ENCODE measurements around the gene SLC2A8.

Gene SLC2A8

GRCh38 chr9:127418037-127418471 lies 21.1 kb downstream of the SLC2A8 start:
- Histone ChIP-seq H3K9ac (ENCODE audit: low read length) (no peak overlapping the region), H3K4me2 (ENCODE audit: low read depth, low read length) (no peak overlapping the region), H4K20me1 (ENCODE audit: insufficient read depth, low read length) (no peaks in the 10 kb centered on the region), H3K79me2 (ENCODE audit: low read length) (peaks cover 10% of the 10 kb centered on the region), H3K36me3 (replicated peaks; ENCODE audit: insufficient read depth, low read length) (no peaks in the 10 kb centered on the region), H3K4me1 (ENCODE audit: low read length) (peaks cover 4% of the 10 kb centered on the region), H3K4me3 (ENCODE audit: low read length) (no peak overlapping the region), H3K9me2 (replicated peaks; ENCODE audit: insufficient read depth, low read length) (no peaks in the 10 kb centered on the region), H3K27ac (ENCODE audit: low read length) (no peak overlapping the region), H3K27me3 (replicated peaks; ENCODE audit: insufficient read depth, low read length) (no peaks in the 10 kb centered on the region), H2AFZ (ENCODE audit: low read length) (no peak overlapping the region), H3K9me3 (replicated peaks; ENCODE audit: insufficient read depth, low read length) (no peaks in the 10 kb centered on the region), H3F3A (ENCODE audit: insufficient read depth, low read length) (no peaks in the 10 kb centered on the region)
- no peak for TF ChIP-seq EZH2 (optimal IDR thresholded peaks at IDR 0.05; ENCODE audit: low read depth, low read length)
- no peak for TF ChIP-seq EZH2phosphoT487 (IDR thresholded peaks at IDR 0.05; ENCODE audit: low read length)
- TF ChIP-seq CTCF (IDR thresholded peaks at IDR 0.05; ENCODE audit: low read length), result peak; percentile 25
- no peak for DNase-seq

- H3F3A ChIP-seq (ENCODE audit: insufficient read depth, low read length), result 0 out of 2 replicates have a peak, but pooled peaks cover under 1% of the 10 kb centered on the region
- H4K20me1 ChIP-seq (ENCODE audit: insufficient read depth, low read length), result no peaks in the 10 kb centered on the region
- no peaks in the 10 kb centered on the region for H3K27me3 ChIP-seq (replicated peaks; ENCODE audit: insufficient read depth, low read length)
- peaks cover 18% of the 10 kb centered on the region for H3K79me2 ChIP-seq (ENCODE audit: low read length)
- no peak overlapping the region for H3K4me3 ChIP-seq (ENCODE audit: low read length)
- no peaks in the 10 kb centered on the region for H3K9me3 ChIP-seq (replicated peaks; ENCODE audit: insufficient read depth, low read length)
- H3K27ac ChIP-seq (ENCODE audit: low read length), result no peak overlapping the region
- H2AFZ ChIP-seq (ENCODE audit: low read length), result no peak overlapping the region
- no peak overlapping the region for H3K4me2 ChIP-seq (ENCODE audit: low read depth, low read length)
- H3K4me1 ChIP-seq (ENCODE audit: low read length), result peaks cover 7% of the 10 kb centered on the region
- H3K36me3 ChIP-seq (replicated peaks; ENCODE audit: insufficient read depth, low read length), result no peaks in the 10 kb centered on the region
- H3K9me2 ChIP-seq (replicated peaks; ENCODE audit: insufficient read depth, low read length), result no peaks in the 10 kb centered on the region
- TF ChIP-seq CTCF (IDR thresholded peaks at IDR 0.05; ENCODE audit: low read length), result no peak
- no peak for TF ChIP-seq EZH2 (optimal IDR thresholded peaks at IDR 0.05; ENCODE audit: low read depth, low read length)
- no peak for TF ChIP-seq EZH2phosphoT487 (IDR thresholded peaks at IDR 0.05; ENCODE audit: low read length)
- DNase-seq, result no peak
- H3K9ac ChIP-seq (ENCODE audit: low read length), result no peak overlapping the region
These were observed 22.4 kb downstream of the SLC2A8 start for GRCh38 chr9:127419348-127419747.

- no peaks in the 10 kb centered on the region for H3K9me2 ChIP-seq (replicated peaks; ENCODE audit: insufficient read depth, low read length)
- H3K27ac ChIP-seq (ENCODE audit: low read length), result no peak overlapping the region
- no peak overlapping the region for H3K4me2 ChIP-seq (ENCODE audit: low read depth, low read length)
- H3K9me3 ChIP-seq (replicated peaks; ENCODE audit: insufficient read depth, low read length), result no peaks in the 10 kb centered on the region
- H3K4me3 ChIP-seq (ENCODE audit: low read length), result no peak overlapping the region
- no peak overlapping the region for H2AFZ ChIP-seq (ENCODE audit: low read length)
- H3K27me3 ChIP-seq (replicated peaks; ENCODE audit: insufficient read depth, low read length), result no peaks in the 10 kb centered on the region
- peaks cover 12% of the 10 kb centered on the region for H3K4me1 ChIP-seq (ENCODE audit: low read length)
- DNase-seq, result no peak
- no peak for TF ChIP-seq CTCF (IDR thresholded peaks at IDR 0.05; ENCODE audit: low read length)
- TF ChIP-seq EZH2phosphoT487 (IDR thresholded peaks at IDR 0.05; ENCODE audit: low read length), result no peak
- TF ChIP-seq EZH2 (optimal IDR thresholded peaks at IDR 0.05; ENCODE audit: low read depth, low read length), result no peak
- no peaks in the 10 kb centered on the region for H3K36me3 ChIP-seq (replicated peaks; ENCODE audit: insufficient read depth, low read length)
- no peaks in the 10 kb centered on the region for H4K20me1 ChIP-seq (ENCODE audit: insufficient read depth, low read length)
- 0 out of 2 replicates have a peak, but pooled peaks cover 4% of the 10 kb centered on the region for H3F3A ChIP-seq (ENCODE audit: insufficient read depth, low read length)
- H3K79me2 ChIP-seq (ENCODE audit: low read length), result peaks cover 35% of the 10 kb centered on the region
- H3K9ac ChIP-seq (ENCODE audit: low read length), result no peak overlapping the region
These were observed 24.1 kb downstream of the SLC2A8 start for GRCh38 chr9:127421057-127421456.

All from MM.1S (cell line).